Activated CD4-positive, CD25-positive, alpha-beta regulatory T cell treated with anti-CD3 and anti-CD28 coated beads, Interleukin-2, amount 50 U/mL, for 16 hours (primary cell): Measurements from ENCODE around the gene STAB2.

ENCODE experiments used
- DNase-seq: peaks from one replicate; pipeline ENCODE4 v3.0.0-alpha.2; 2020; ENCODE audit warnings: low read depth, low spot score

Gene STAB2

GRCh38 chr12:103778781-103779180, 191.7 kb downstream of the STAB2 start:
- DNase-seq = no peak

- DNase-seq = no peak
Measured at GRCh38 chr12:103779410-103780092, 192.5 kb downstream of the STAB2 start.

- no peak for DNase-seq
Measured at GRCh38 chr12:103780093-103780440, 193.0 kb downstream of the STAB2 start.

- no peak for DNase-seq
Measured at GRCh38 chr12:103780992-103781391, 193.9 kb downstream of the STAB2 start.

- no peak for DNase-seq
Measured at GRCh38 chr12:103782399-103782798, 195.3 kb downstream of the STAB2 start.

GRCh38 chr12:103783744-103784664, 196.9 kb downstream of the STAB2 start:
- no peak for DNase-seq

GRCh38 chr12:103785243-103786031, 198.4 kb downstream of the STAB2 start:
- DNase-seq = no peak

GRCh38 chr12:103786201-103786600, 199.1 kb downstream of the STAB2 start:
- no peak for DNase-seq

- no peak for DNase-seq
Measured at GRCh38 chr12:103791350-103791920, 204.4 kb downstream of the STAB2 start.

GRCh38 chr12:103793046-103793445, 206.0 kb downstream of the STAB2 start:
- no peak for DNase-seq

GRCh38 chr12:103793512-103794045, 206.5 kb downstream of the STAB2 start:
- no peak for DNase-seq

- no peak for DNase-seq
Measured at GRCh38 chr12:103794309-103795213, 207.5 kb downstream of the STAB2 start.

GRCh38 chr12:103798586-103798985, 211.5 kb downstream of the STAB2 start:
- DNase-seq = no peak

GRCh38 chr12:103799504-103799856, 212.4 kb downstream of the STAB2 start:
- no peak for DNase-seq

- no peak for DNase-seq
Measured at GRCh38 chr12:103799857-103800771, 213.0 kb downstream of the STAB2 start.

- DNase-seq = no peak
Measured at GRCh38 chr12:103801709-103802585, 214.9 kb downstream of the STAB2 start.

- no peak for DNase-seq
Measured at GRCh38 chr12:103802586-103802886, 215.5 kb downstream of the STAB2 start.

- no peak for DNase-seq
Measured at GRCh38 chr12:103803847-103804246, 216.8 kb downstream of the STAB2 start.
